ENCODE results near the gene PRR36. TPM values are rescaled to one million over a fixed set of nuclear protein-coding genes. Genes with fewer than 3 reads are reported as not detected.

Gene PRR36
- total and polyA plus RNA-seq, 8 donors, result 1.2 to 13.4 (median 9.9) TPM

- no peak for TF ChIP-seq CTCF (IDR thresholded peaks at IDR 0.05)
- peaks cover 0 to 21% of the 10 kb centered on the region in 2 donors for H3K36me3 ChIP-seq
- peaks cover 13 to 29% of the 10 kb centered on the region in 2 donors for H3K4me1 ChIP-seq
- peaks cover 0 to 97% of the 10 kb centered on the region in 2 donors for H3K27me3 ChIP-seq
- H3K27ac ChIP-seq, result no peak overlapping the region
- no peaks in the 10 kb centered on the region for H3K9me3 ChIP-seq
- H3K4me3 ChIP-seq, result no peak overlapping the region
- DNase-seq (no peak), ATAC-seq (no peak)
- intact Hi-C loops (cut with DNase I), result no loop called here
Observed at GRCh38 chr19:7864690-7865074, 9.5 kb downstream of the PRR36 start.

- no peak for TF ChIP-seq CTCF (IDR thresholded peaks at IDR 0.05)
- no peak overlapping the region for H3K4me3 ChIP-seq
- H3K4me1 ChIP-seq, result peaks cover 13 to 24% of the 10 kb centered on the region in 2 donors
- no peak overlapping the region for H3K27ac ChIP-seq
- no peak for ATAC-seq
- peaks cover 0 to 27% of the 10 kb centered on the region in 2 donors for H3K36me3 ChIP-seq
- H3K9me3 ChIP-seq, result no peaks in the 10 kb centered on the region
- no peak for DNase-seq
- H3K27me3 ChIP-seq, result peaks cover 0 to 92% of the 10 kb centered on the region in 2 donors
- intact Hi-C loops (cut with DNase I), result no loop called here
Observed at GRCh38 chr19:7863971-7864689, 10.1 kb downstream of the PRR36 start.

GRCh38 chr19:7863157-7863970, 10.8 kb downstream of the PRR36 start:
- H3K27me3 ChIP-seq, result peaks cover 0 to 87% of the 10 kb centered on the region in 2 donors
- peaks cover 0 to 29% of the 10 kb centered on the region in 2 donors for H3K36me3 ChIP-seq
- no peak for ATAC-seq
- no peak for TF ChIP-seq CTCF (IDR thresholded peaks at IDR 0.05)
- no peak overlapping the region for H3K4me3 ChIP-seq
- intact Hi-C loops (cut with DNase I), result no loop called here
- peak in 1 of 4 donors; percentile 76 for DNase-seq
- no peak overlapping the region for H3K27ac ChIP-seq
- H3K4me1 ChIP-seq, result peaks cover 7 to 16% of the 10 kb centered on the region in 2 donors
- H3K9me3 ChIP-seq, result no peaks in the 10 kb centered on the region

GRCh38 chr19:7862413-7862951, 11.7 kb downstream of the PRR36 start:
- no peak overlapping the region for H3K27ac ChIP-seq
- intact Hi-C loops (cut with DNase I), result no loop called here
- H3K36me3 ChIP-seq, result peaks cover 0 to 29% of the 10 kb centered on the region in 2 donors
- peak overlapping the region in 1 of 2 donors; percentile 28 for H3K4me3 ChIP-seq
- no peaks in the 10 kb centered on the region for H3K9me3 ChIP-seq
- H3K4me1 ChIP-seq, result peaks cover 7 to 14% of the 10 kb centered on the region in 2 donors
- ATAC-seq, result peak; percentile 87
- peak in 3 of 4 donors; percentile 63 to 89 (median 78) for DNase-seq
- H3K27me3 ChIP-seq, result peaks cover 0 to 83% of the 10 kb centered on the region in 2 donors
- TF ChIP-seq CTCF (IDR thresholded peaks at IDR 0.05), result no peak
